ENCODE results near the gene KLHDC9.
"Not testable (repeated sequence)": the region's sequence is repeated elsewhere in the genome, so short reads cannot be mapped to it uniquely, and the experiment has no call there.

Gene KLHDC9

GRCh38 chr1:161098210-161099068 lies at the start of gene KLHDC9:
Gene KLHDC9, plus strand, starts transcription at chr1:161098361. Its CDS starts 175 bp downstream, at chr1:161098536.
- H3K36me3 ChIP-seq (ENCODE audit: insufficient read depth, low read length), result peaks cover 20% of the 10 kb centered on the region
- H3K4me3 ChIP-seq (ENCODE audit: low read length), result peak within 1 kb of the TSS; percentile 91
- no peaks in the 10 kb centered on the region for H3K9me3 ChIP-seq (ENCODE audit: low read length)
- H3K27me3 ChIP-seq (ENCODE audit: insufficient read depth, low read length), result no peaks in the 10 kb centered on the region
- H2AFZ ChIP-seq (ENCODE audit: low read depth, low read length), result peak within 1 kb of the TSS; percentile 96
- H3K4me1 ChIP-seq (ENCODE audit: insufficient read depth, low read length), result peaks cover 16% of the 10 kb centered on the region

- no peaks in the 10 kb centered on the region for H3K27me3 ChIP-seq (ENCODE audit: insufficient read depth, low read length)
- peaks cover 13% of the 10 kb centered on the region for H3K4me1 ChIP-seq (ENCODE audit: insufficient read depth, low read length)
- H2AFZ ChIP-seq (ENCODE audit: low read depth, low read length), result no peak overlapping the region
- H3K36me3 ChIP-seq (ENCODE audit: insufficient read depth, low read length), result no peaks in the 10 kb centered on the region
- no peak overlapping the region for H3K4me3 ChIP-seq (ENCODE audit: low read length)
- peaks cover 14% of the 10 kb centered on the region for H3K9me3 ChIP-seq (ENCODE audit: low read length)
Measured at GRCh38 chr1:161048949-161049722, 49.0 kb upstream of the KLHDC9 start.

- no peaks in the 10 kb centered on the region for H3K27me3 ChIP-seq (ENCODE audit: insufficient read depth, low read length)
- H2AFZ ChIP-seq (ENCODE audit: low read depth, low read length), result no peak overlapping the region
- peaks cover 14% of the 10 kb centered on the region for H3K9me3 ChIP-seq (ENCODE audit: low read length)
- no peak overlapping the region for H3K4me3 ChIP-seq (ENCODE audit: low read length)
- no peaks in the 10 kb centered on the region for H3K36me3 ChIP-seq (ENCODE audit: insufficient read depth, low read length)
- peaks cover 5% of the 10 kb centered on the region for H3K4me1 ChIP-seq (ENCODE audit: insufficient read depth, low read length)
Measured at GRCh38 chr1:161051219-161051618, 46.9 kb upstream of the KLHDC9 start.

- H3K4me3 ChIP-seq (ENCODE audit: low read length), result no peak overlapping the region
- no peak overlapping the region for H2AFZ ChIP-seq (ENCODE audit: low read depth, low read length)
- peaks cover 11% of the 10 kb centered on the region for H3K9me3 ChIP-seq (ENCODE audit: low read length)
- no peaks in the 10 kb centered on the region for H3K27me3 ChIP-seq (ENCODE audit: insufficient read depth, low read length)
- H3K36me3 ChIP-seq (ENCODE audit: insufficient read depth, low read length), result no peaks in the 10 kb centered on the region
- H3K4me1 ChIP-seq (ENCODE audit: insufficient read depth, low read length), result no peaks in the 10 kb centered on the region
Measured at GRCh38 chr1:161052899-161053298, 45.3 kb upstream of the KLHDC9 start.

- Histone ChIP-seq H3K4me1 (ENCODE audit: insufficient read depth, low read length) (no peaks in the 10 kb centered on the region), H2AFZ (ENCODE audit: low read depth, low read length) (no peak overlapping the region), H3K4me3 (ENCODE audit: low read length) (no peak overlapping the region), H3K9me3 (ENCODE audit: low read length) (no peaks in the 10 kb centered on the region), H3K27me3 (ENCODE audit: insufficient read depth, low read length) (no peaks in the 10 kb centered on the region), H3K36me3 (ENCODE audit: insufficient read depth, low read length) (no peaks in the 10 kb centered on the region)
Measured at GRCh38 chr1:161054232-161054631, 43.9 kb upstream of the KLHDC9 start.

GRCh38 chr1:161054805-161055204 lies 43.4 kb upstream of the KLHDC9 start:
- no peaks in the 10 kb centered on the region for H3K27me3 ChIP-seq (ENCODE audit: insufficient read depth, low read length)
- H3K9me3 ChIP-seq (ENCODE audit: low read length), result no peaks in the 10 kb centered on the region

GRCh38 chr1:161059293-161059692 lies 38.9 kb upstream of the KLHDC9 start:
- Histone ChIP-seq H3K9me3 (ENCODE audit: low read length) (no peaks in the 10 kb centered on the region), H3K36me3 (ENCODE audit: insufficient read depth, low read length) (no peaks in the 10 kb centered on the region), H2AFZ (ENCODE audit: low read depth, low read length) (no peak overlapping the region), H3K4me3 (ENCODE audit: low read length) (no peak overlapping the region), H3K4me1 (ENCODE audit: insufficient read depth, low read length) (no peaks in the 10 kb centered on the region), H3K27me3 (ENCODE audit: insufficient read depth, low read length) (peaks cover under 1% of the 10 kb centered on the region)

More at GRCh38 chr1:161054805-161055204, 43.4 kb upstream of the KLHDC9 start:
- Histone ChIP-seq H3K4me1 (ENCODE audit: insufficient read depth, low read length) (no peaks in the 10 kb centered on the region), H3K4me3 (ENCODE audit: low read length) (no peak overlapping the region), H2AFZ (ENCODE audit: low read depth, low read length) (no peak overlapping the region), H3K36me3 (ENCODE audit: insufficient read depth, low read length) (no peaks in the 10 kb centered on the region)

GRCh38 chr1:161061419-161061818 lies 36.7 kb upstream of the KLHDC9 start:
- Histone ChIP-seq H3K27me3 (ENCODE audit: insufficient read depth, low read length) (peaks cover 7% of the 10 kb centered on the region), H3K36me3 (ENCODE audit: insufficient read depth, low read length) (no peaks in the 10 kb centered on the region), H3K4me1 (ENCODE audit: insufficient read depth, low read length) (no peaks in the 10 kb centered on the region), H3K4me3 (ENCODE audit: low read length) (no peak overlapping the region), H2AFZ (ENCODE audit: low read depth, low read length) (no peak overlapping the region), H3K9me3 (ENCODE audit: low read length) (no peaks in the 10 kb centered on the region)

- H3K27me3 ChIP-seq (ENCODE audit: insufficient read depth, low read length), result peaks cover 19% of the 10 kb centered on the region
- H3K4me1 ChIP-seq (ENCODE audit: insufficient read depth, low read length); H3K9me3 ChIP-seq (ENCODE audit: low read length); H3K36me3 ChIP-seq (ENCODE audit: insufficient read depth, low read length); H3K4me3 ChIP-seq (ENCODE audit: low read length); H2AFZ ChIP-seq (ENCODE audit: low read depth, low read length): not testable (repeated sequence)
Measured at GRCh38 chr1:161063936-161064335, 34.2 kb upstream of the KLHDC9 start.

- H3K36me3 ChIP-seq (ENCODE audit: insufficient read depth, low read length); H2AFZ ChIP-seq (ENCODE audit: low read depth, low read length); H3K4me1 ChIP-seq (ENCODE audit: insufficient read depth, low read length); H3K4me3 ChIP-seq (ENCODE audit: low read length); H3K9me3 ChIP-seq (ENCODE audit: low read length): not testable (repeated sequence)
- H3K27me3 ChIP-seq (ENCODE audit: insufficient read depth, low read length), result peaks cover 19% of the 10 kb centered on the region
Measured at GRCh38 chr1:161065681-161066080, 32.5 kb upstream of the KLHDC9 start.

GRCh38 chr1:161066694-161067093 lies 31.5 kb upstream of the KLHDC9 start:
- Histone ChIP-seq H3K4me1 (ENCODE audit: insufficient read depth, low read length) (no peaks in the 10 kb centered on the region), H3K36me3 (ENCODE audit: insufficient read depth, low read length) (no peaks in the 10 kb centered on the region), H3K4me3 (ENCODE audit: low read length) (no peak overlapping the region), H3K9me3 (ENCODE audit: low read length) (peaks cover 2% of the 10 kb centered on the region), H3K27me3 (ENCODE audit: insufficient read depth, low read length) (peaks cover 19% of the 10 kb centered on the region), H2AFZ (ENCODE audit: low read depth, low read length) (no peak overlapping the region)

GRCh38 chr1:161068306-161069234 lies 29.6 kb upstream of the KLHDC9 start:
- Histone ChIP-seq H3K27me3 (ENCODE audit: insufficient read depth, low read length) (peaks cover 19% of the 10 kb centered on the region), H3K9me3 (ENCODE audit: low read length) (peaks cover 2% of the 10 kb centered on the region), H2AFZ (ENCODE audit: low read depth, low read length) (no peak overlapping the region), H3K4me1 (ENCODE audit: insufficient read depth, low read length) (peaks cover 9% of the 10 kb centered on the region), H3K36me3 (ENCODE audit: insufficient read depth, low read length) (no peaks in the 10 kb centered on the region), H3K4me3 (ENCODE audit: low read length) (no peak overlapping the region)
